Breast epithelium (tissue), 3 donors: ENCODE measurements around the gene EHMT1.

ENCODE experiments used
- CTCF ChIP-seq, 3 donors: fragments of 450-650 bp; IDR thresholded peaks; one replicate each; pipeline ENCODE4 v1.5.1; 2016 to 2017; ENCODE audit warnings: antibody characterized with exemption in 3 of 3, mild to moderate bottlenecking in 3 of 3, moderate library complexity in 3 of 3
- POLR2AphosphoS5 ChIP-seq, 3 donors: sonication (generic); formaldehyde crosslinking; IDR thresholded peaks; one replicate each; pipeline ENCODE4 v1.6.1; 2017; ENCODE audit warnings: antibody characterized with exemption in 3 of 3

DNA sequence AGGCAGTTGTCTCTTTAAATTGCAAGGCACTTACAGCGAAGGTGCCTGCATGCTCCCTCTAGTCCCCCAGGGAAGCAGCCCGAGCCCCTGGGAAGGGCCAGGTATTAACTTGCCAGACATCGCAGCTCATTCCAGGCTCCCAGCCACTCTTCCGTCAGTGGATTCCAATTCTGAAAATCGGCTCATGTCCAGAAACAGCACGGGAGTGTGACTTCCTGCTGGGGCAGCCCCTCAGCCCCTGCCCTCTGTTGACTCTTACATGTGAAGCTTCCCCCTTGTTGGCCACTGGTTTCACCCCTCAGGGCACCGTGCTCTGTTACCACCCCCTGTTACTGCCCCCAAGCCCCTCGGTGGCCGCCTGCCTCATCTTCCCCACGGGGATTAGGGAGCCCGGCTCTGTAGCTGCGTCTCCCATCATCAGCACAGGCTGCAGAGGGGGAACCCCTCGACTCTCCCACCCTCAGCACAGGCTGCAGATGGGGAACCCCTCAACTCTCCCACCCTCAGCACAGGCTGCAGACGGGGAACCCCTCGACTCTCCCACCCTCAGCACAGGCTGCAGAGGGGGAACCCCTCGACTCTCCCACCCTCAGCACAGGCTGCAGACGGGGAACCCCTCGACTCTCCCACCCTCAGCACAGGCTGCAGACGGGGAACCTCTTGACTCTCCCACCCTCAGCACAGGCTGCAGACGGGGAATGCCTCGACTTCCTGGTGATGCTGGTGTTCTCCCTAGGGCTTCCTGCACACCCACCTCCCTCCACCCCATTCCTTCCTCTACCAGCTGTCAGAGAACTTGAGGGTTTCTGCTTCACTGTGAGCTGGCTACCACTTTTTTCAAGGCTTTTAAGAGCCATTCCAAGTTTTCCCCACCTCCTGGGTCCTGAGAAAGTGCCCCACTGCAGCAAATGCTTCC is 247.7 kb downstream of the EHMT1 start:
- no peak for TF ChIP-seq CTCF (IDR thresholded peaks at IDR 0.05)
- TF ChIP-seq POLR2AphosphoS5 (IDR thresholded peaks at IDR 0.05) = no peak
